HG02885 (cell line): ENCODE data around the gene MACROH2A1.

Experiments used
- ATAC-seq: cut with Tn5 transposase; IDR thresholded peaks from one replicate; pipeline ENCODE4 v1.9.1; 2021; ENCODE audit warnings: mild to moderate bottlenecking; ENCODE audit not compliant: unreplicated experiment, poor library complexity

MACROH2A1 gene

GRCh38 chr5:135339623-135340022 is 59.4 kb downstream of the MACROH2A1 start:
- ATAC-seq = no peak

DNA sequence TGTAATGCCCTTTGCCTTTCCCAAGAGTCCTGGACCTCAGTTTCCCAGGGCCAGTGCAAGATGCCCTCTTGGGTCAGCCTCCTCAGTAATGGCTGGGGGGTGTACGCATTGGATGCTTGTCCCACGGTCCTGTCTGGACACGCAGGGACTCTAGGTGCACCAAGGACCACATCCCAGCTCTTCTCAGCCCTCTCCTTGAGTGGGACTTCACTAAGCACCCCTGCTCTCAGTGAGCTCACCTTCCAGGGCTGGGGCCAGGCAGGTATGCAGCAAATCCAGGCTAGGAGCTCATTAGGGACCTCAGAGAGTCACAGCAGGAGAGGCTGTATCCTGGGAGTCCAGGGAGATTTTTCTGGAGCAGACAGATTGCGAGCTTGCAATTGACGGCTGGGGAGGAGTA is 59.8 kb downstream of the MACROH2A1 start:
- no peak for ATAC-seq

GRCh38 chr5:135337064-135337463 is 62.0 kb downstream of the MACROH2A1 start:
- ATAC-seq = no peak

GRCh38 chr5:135335031-135335828 is 63.8 kb downstream of the MACROH2A1 start:
- ATAC-seq = no peak

DNA sequence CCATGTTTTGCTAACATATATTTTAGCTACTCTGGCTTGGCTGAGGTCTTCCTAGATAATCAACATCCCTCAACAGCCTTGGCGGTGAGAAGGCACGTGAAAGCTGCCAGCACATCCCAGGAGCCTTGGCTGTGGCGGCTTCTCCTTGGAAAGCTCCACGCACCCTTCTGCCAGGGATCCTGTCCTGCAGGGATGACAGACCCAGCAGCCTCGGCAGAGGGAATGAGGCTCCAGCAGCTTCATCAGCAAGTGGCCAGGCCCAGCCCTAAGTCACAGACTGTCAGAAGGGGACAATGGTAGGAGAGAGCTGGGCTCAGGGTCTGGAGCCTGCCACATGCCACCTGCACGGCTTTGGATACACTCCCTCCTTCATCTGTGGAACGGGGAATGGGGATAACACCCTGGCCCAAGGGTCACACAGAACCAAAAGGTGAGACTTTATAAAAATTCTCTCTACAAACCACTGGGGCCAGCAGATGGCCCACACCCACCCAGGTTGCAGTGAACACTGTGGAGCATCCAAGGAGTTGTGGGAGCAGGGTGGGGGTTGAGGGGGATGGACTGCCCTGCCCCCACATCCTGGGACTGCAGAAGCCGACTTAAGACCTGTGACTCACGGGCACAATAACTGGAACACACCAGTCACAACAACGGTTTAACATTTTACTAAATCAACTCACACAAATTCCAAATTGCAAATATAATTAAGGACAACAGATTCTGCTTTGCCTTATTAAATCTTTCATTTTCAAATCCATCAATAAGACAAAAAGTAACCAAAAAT is 65.1 kb downstream of the MACROH2A1 start:
- ATAC-seq = no peak

- peak; percentile 40 for ATAC-seq
Observed at GRCh38 chr5:135332519-135333150, 66.4 kb downstream of the MACROH2A1 start.

DNA sequence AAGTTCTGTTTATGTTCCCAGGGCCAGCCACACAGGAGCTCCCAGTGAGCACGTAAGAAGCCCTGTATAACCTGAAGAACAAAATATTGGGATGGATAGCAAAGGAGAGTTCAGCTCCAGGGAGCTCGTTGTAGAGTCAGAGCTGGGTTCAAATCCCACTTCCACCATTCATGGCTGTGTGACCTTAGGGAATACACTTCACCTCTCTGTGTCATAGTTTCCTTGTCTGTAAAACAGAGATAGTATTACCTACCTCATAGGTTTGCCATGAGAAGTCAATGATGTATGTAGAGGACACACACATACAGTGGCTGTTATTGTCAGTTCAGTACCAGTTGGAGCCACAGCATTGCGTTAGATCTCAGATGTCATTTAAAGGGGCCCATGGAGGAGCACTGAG is 67.4 kb downstream of the MACROH2A1 start:
- no peak for ATAC-seq

GRCh38 chr5:135330798-135331096 is 68.3 kb downstream of the MACROH2A1 start:
- no peak for ATAC-seq

- ATAC-seq = no peak
Observed at GRCh38 chr5:135329913-135330797, 68.9 kb downstream of the MACROH2A1 start.

- no peak for ATAC-seq
Observed at GRCh38 chr5:135329066-135329912, 69.7 kb downstream of the MACROH2A1 start.

DNA sequence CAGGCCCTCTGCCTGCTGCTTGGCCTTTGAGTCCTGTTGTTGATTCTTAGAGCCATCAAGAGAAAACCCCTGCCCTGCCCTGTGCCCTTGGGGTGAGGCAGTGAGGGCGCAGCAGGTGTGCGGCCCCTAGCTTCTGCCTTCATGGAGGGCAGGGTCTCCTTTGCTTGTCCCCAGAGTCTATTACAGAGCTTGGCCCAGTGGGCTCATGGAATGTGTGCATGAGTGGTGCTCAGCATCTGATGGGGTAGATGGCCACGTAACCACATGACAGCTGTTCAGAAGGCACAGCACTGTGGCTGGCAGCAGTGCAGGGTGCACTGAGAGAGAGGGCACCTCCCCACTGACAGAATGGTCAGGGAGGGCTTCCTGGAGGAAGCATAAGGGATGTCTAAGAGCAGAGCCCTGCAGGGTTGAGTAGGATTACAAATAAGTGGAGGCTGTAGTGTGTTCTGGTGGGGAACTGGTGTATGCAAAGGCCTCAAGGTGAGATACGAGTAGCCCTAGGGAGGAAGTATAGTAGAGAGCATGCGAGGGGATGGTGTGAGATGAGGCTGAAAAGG is 70.8 kb downstream of the MACROH2A1 start:
- ATAC-seq = no peak

DNA sequence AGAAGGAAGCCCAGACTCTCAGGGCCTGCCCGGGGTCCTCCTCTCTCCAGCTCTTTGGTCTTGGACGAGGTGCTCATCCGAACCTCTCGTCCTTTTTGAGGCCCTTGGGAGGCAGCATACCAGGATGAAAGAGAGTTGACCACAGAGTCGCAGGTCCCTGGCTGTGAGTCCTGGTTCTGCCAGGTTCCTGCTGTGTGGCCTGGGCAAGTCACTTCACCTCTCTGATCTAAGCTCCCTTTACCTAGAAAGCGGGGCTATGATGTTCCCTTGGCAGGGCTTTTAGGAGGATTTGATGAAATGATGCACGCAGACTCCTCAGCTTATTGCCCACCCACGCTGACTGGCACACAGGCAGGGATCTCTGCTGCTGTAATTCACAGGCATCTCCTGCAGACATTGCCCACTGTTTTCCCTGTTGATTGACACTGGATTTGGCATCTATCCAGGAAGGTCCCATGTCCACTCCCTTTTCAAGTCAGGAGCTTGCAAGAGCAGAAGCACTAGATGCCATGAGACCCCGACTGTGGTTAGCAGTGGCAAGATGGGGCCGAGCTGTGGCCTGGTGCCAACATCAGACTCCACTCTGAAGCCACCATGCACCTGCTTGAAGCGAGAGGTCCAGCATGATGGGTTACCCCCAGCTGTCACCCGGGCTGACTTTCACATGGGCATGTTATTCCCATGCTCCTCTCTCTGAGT is 71.5 kb downstream of the MACROH2A1 start:
- no peak for ATAC-seq

DNA sequence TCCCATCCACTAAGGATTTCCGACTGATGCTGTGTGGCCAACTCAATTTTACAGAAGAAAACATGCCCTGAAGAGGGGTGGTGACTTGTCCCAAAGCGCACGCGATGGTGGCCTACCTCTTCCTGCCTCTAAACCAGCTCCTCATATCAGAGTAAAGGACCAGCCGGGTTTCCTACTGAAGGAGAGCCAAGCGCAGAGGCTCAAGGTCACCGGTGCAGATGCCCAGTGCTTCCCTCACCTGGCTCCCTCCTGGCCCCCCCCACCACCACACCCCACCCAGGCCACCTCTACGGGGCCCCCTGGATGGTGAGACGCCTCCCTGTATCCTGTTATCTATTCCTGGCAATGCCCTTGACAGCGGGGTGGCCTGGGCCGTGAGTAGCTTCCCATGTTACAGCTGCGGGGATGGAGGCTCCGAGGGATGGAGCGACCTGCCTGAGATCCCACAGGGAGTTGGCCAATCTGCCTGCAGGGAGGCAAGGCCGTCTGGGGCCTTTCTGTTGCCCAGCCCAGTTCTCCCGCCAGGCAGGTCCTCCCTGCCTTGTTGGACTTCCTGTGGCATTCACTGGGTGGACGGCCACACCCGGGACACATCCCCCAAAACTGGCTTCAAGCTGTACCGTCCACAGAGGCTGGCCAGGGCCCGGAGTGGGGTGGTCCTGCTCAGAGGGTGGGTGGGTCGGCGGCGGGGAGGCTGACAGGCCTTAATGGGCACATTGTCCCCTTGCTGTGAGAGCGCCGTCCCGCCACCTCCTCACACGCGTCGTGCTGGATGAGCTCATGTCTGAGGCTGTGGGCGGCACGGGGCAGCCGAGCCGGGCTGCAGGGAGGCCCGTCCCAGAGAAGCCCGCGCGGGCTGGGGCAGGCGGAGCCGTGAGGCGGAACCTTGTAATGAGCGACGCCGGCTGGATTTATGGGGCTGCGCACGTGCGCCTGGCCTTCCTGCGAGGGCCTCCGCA is 72.5 kb downstream of the MACROH2A1 start:
- ATAC-seq = no peak

DNA sequence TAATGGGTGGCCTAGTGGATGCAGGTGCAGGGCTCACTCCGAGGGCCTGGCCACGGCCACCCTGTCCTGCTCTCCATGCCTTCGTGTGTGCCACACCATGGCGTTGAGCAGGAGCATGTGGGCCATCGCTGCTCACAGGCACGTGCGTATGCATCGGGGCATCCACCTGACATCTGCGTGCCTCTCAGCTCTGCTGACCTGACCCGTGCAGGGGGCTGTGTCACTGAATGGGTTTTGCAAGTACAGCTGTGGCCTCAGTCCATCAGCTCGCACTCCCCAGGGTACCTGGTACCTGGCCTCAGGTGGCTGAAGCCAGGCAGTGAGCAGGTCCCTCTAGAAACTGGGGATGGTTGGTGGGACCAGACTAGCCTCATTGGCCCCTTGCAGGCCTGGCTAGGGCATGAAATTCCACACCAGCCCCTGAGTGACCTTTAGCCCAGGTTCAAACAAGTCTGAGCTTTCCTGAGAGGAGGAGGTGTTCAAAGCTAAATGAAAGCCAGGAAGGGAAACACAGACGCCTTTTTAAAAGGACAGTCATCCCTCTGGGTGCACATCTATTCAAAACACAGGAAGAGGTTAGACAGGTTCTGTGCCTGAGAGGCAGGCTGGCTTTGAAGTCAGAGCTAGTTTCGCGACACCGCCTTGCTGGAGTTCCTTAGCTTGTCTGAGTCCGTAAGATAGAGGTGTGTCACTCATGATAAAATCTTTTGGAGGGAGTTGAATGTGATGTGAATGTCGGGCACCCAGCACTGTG is 74.0 kb downstream of the MACROH2A1 start:
- no peak for ATAC-seq

GRCh38 chr5:135324160-135324559 is 74.9 kb downstream of the MACROH2A1 start:
- no peak for ATAC-seq

- no peak for ATAC-seq
Observed at GRCh38 chr5:135323701-135324132, 75.3 kb downstream of the MACROH2A1 start.

- no peak for ATAC-seq
Observed at GRCh38 chr5:135323227-135323626, 75.8 kb downstream of the MACROH2A1 start.
